ENCODE data around the gene MFSD8.
"Not testable (repeated sequence)": the region's sequence is repeated elsewhere in the genome, so short reads cannot be mapped to it uniquely, and the experiment has no call there.

The MFSD8 gene, protein sequence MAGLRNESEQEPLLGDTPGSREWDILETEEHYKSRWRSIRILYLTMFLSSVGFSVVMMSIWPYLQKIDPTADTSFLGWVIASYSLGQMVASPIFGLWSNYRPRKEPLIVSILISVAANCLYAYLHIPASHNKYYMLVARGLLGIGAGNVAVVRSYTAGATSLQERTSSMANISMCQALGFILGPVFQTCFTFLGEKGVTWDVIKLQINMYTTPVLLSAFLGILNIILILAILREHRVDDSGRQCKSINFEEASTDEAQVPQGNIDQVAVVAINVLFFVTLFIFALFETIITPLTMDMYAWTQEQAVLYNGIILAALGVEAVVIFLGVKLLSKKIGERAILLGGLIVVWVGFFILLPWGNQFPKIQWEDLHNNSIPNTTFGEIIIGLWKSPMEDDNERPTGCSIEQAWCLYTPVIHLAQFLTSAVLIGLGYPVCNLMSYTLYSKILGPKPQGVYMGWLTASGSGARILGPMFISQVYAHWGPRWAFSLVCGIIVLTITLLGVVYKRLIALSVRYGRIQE

DNA sequence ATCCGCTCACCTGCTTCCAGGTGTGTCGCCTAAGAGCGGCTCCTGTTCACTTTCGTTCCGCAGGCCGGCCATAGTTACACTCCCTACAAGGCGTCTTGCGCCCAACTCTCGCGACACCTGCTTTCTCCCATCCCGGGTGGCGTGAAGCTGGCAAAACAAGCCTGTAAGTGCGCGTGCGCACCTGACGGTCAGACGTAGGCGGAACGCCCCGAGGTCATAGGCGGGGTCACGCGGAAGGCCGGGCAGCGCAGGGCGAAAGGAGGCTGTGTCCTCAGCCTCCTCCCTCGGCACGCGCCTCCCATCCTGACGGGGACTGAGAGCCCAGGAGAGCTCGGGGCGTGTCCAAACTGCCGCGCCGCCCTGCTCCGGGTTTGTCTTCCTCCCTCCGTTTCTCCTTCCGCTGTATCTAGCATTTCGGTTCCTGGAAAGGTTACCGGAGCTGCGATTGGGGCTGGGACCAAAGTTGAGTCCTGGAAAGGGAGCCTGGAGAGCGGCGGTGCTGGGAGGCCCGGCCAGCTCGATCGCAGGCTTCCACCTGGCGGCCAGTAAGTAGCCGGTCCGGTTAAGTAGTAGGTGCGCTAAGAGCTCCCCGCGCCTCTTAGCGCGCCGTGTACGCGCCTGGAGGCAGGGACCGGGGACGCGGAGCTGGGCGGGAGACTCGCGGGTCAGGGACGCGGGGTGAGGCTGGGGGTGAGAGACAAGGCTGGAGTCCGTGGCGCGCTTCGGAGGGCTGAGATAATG, at the start of gene MFSD8, which contains the start of gene ABHD18:
Gene MFSD8, minus strand, starts transcription at position 112 of the 741 bp plus-strand sequence. Its CDS starts 40 bp downstream, at position 72.
Gene ABHD18, plus strand, starts transcription at position 345 of the 741 bp plus-strand sequence. CDS start 17,550 bp downstream, outside the sequence.
- peak; percentile 97 for DNase-seq

- DNase-seq = no peak
Observed at GRCh38 chr4:128009428-128009827, 44.5 kb upstream of the MFSD8 start.

- no peak for DNase-seq
Observed at GRCh38 chr4:128006592-128006991, 41.6 kb upstream of the MFSD8 start.

DNA sequence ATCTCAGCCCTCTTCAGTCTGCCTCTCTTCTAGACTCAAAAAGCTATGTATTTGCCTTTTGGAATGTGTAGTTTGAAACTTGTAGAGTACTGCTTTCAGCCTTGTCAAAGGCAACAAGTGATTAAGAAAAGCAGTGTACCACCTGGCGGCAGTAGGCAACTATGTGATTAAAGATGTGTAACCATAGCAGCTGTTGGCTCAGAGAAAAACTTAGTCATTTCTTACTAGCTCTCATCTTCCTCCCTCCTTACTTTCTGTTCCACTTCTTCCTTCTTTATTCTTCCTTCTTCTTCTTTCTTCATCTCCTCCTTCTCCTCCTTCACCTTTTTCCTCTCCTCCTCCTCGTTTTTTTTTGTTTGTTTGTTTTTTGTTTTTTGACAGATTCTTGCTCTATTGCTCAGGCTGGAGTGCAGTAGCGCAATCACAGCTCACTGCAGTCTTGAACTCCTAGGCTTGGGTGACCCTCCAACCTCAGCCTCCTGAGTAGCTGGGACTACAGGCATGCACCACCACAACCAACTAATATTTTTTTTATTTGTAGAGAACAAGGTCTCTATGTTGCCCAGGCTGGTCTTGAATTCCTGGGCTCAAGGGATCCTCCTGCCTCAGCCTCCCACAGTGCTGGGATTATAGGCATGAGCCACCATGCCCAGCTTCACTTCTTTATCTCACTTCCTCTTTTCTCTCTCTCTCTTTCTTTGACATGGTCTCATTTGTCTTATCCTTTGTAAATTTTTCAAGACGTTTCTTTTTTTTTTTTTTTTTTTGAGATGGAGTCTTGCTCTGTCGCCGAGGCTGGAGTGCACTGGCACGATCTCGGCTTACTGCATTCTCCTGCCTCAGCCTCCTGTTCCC, 32.8 kb upstream of the MFSD8 start:
- DNase-seq = peak; percentile 27

DNA sequence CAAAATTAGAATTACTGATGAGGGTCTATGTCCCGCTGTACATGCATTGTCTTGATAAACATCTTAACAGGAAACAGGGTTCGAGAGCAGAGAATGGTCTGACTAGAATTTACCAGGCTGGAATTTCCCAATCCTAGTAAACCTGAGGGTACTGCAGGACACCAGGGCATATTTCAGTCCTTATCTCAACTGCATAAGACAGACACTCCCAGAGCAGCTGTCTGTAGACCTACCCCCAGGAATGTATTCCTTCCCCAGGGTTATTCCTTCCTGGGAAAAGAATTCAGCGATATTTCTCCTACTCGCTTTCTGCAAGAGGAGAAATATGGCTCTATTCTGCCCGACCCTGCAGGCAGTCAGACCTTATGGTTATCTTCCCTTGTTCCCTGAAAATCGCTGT, 31.5 kb upstream of the MFSD8 start:
- not testable (repeated sequence) for DNase-seq

GRCh38 chr4:127995776-127996175, 30.8 kb upstream of the MFSD8 start:
- no peak for DNase-seq

- DNase-seq = no peak
Observed at GRCh38 chr4:127993151-127993550, 28.2 kb upstream of the MFSD8 start.

DNA sequence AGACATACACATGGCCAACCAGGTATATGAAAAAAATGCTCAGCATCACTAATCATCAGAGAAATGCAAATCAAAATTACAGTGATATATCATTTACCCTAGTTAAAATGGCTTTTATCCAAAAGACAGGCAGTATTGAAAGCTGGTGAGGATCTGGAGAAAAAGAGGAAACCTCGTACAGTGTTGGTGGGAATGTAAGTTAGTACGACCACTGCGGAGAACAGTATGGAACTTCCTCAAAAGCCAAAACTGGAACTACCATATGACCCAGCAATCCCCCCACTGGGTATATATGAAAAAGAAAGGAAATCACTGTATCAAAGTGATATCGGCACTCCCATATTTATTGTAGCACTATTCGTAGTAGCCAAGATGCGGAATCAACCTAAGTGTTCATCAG, 23.7 kb upstream of the MFSD8 start:
- DNase-seq = no peak

DNA sequence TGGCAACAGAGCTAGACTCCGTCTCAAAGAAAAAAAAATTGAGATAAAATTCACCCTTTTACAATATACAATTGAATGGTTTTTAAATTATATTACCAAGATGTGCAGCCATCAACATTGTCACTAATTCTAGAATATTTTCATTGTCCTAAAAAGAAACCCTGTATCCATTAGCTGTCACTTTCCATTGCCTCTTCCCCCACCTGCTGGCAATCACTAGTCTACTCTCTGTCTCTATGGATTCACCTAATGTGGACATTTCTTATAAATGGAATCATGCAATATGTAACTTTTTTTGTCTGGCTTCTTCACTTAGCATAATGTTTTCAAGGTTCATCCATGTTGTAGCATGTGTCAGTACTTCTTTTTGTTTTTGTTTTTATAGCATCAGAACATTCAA, 21.0 kb upstream of the MFSD8 start:
- DNase-seq = no peak

- DNase-seq = no peak
Observed at GRCh38 chr4:127982445-127982844, 17.5 kb upstream of the MFSD8 start.

GRCh38 chr4:127978930-127979329, 14.0 kb upstream of the MFSD8 start:
- no peak for DNase-seq

- DNase-seq = no peak
Observed at GRCh38 chr4:127975121-127975770, 10.3 kb upstream of the MFSD8 start.

DNA sequence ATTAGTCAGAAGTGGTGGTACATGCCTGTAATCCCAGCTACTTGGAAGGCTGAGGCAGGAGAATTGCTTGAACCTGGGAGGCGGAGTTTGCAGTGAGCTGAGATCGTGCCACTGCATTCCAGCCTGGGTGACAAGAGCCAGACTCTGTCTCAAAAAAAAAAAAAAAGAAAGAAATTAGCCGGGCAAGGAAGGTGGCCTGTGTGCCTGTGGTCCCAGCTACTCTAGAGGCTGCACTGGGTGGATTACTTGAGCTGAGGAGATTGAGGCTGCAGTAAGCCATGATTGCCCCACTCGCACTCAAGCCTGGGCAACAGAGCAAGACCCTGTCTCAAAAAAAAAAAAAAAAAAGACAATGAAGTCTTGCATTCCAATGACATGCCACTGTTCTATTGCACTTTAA, 6.0 kb upstream of the MFSD8 start:
- DNase-seq = not testable (repeated sequence)

- DNase-seq = no peak
Observed at GRCh38 chr4:127968586-127968985, 3.6 kb upstream of the MFSD8 start.

DNA sequence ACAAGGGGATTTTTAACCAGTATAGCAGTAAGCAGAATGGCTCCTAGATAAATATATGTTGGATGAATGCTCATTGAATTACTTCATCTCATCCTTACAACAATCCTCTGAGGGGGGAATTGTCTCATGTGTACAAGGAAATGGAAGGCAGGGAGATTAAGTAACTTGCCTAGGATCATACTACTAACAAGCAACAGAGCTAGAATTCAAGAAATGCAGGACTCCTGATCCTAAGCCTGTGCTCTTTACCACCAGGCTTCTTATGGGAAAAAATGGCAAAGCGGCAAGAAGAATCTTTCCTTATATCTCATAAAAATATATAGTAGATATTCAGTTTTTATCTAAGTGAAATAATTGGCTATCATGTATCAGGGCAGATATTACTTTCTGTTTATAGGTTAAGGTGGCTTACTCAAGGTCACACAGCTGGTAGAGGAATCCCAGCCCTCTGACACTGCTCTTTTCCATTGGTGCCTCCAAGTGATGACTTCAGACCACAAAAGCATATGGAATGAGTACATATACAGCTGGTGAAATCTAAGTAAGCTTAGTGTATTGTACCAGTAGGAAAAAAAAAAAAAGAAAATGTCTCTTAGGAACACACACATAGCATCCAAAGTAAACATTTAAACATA, 2.3 kb upstream of the MFSD8 start:
- DNase-seq = no peak

DNA sequence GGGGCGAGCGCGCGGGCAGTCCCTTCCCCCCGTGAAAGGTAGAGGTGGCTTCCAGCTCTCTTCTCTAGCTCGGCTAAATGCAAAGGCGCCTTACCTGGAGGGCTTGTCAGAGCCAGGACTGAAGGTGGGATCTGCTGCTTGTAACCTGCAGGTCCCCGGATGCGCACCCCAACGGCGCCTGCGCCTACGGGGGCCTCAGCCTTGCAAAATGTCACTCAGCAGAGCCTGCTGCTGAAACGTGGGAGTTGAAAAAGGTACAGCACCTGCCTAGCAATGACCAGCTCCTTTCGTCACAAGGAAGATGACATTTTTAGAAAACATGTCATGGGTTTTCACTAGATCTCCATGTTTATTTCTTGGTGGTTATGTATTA, 816 bp upstream of the MFSD8 start:
- DNase-seq = peak; percentile 80

GRCh38 chr4:127964426-127965061, 429 bp downstream of the MFSD8 start:
- not testable (repeated sequence) for DNase-seq

DNA sequence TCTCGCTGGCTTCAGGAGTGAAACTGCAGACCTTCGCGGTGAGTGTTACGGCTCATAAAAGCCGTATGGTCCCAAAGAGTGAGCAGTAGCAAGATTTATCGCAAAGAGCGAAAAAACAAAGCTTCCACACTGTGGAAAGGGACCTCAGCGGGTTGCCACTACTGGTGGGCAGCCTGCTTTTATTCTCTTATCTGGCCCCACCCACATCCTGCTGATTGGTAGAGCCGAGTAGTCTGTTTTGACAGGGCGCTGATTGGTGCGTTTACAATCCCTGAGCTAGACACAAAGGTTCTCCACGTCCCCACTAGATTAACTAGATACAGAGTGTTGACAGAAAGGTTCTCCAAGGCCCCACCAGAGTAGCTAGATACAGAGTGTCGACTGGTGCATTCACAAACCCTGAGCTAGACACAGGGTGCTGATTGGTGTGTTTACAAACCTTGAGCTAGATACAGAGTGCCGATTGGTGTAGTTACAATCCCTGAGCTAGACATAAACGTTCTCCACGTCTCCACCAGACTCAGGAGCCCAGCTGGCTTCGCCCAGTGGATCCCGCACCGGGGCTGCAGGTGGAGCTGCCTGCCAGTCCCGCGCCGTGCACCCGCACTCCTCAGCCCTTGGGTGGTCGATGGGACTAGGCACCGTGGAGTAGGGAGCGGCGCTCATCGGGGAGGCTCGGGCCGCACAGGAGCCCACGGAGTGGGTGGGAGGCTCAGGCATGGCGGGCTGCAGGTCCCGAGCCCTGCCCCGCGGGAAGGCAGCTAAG, 1.2 kb downstream of the MFSD8 start:
- not testable (repeated sequence) for DNase-seq

- no peak for DNase-seq
Observed at GRCh38 chr4:127959794-127960193, 5.2 kb downstream of the MFSD8 start.

DNA sequence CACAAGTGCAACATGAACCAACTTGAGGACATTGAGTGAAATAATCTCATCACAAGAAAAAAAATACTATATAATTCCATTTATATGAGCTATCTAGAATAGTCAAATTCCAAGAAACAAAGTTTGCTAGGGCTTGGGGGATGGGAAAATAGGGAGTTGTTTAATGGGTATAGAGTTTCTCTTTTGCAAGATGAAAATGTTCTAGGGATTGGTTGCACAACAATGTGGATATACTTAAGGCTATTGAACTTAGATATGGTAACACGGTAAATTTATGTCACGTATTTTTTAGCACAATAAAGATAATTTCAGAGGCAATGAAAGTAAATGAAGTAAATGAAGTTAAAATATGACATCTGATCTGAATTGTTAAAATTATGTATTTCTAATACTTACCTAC, 7.9 kb downstream of the MFSD8 start:
- DNase-seq = no peak

- peak; percentile 55 for DNase-seq
Observed at GRCh38 chr4:127936974-127937373, 28.0 kb downstream of the MFSD8 start.

Data from kidney glomerular epithelial cell (primary cell).